ENCODE results near the gene PIGA.
"Not testable (repeated sequence)": the region's sequence is repeated elsewhere in the genome, so short reads cannot be mapped to it uniquely, and the experiment has no call there.

The PIGA gene

GRCh38 chrX:15320297-15320696 lies 15.0 kb downstream of the PIGA start:
- no peak for DNase-seq (ENCODE audit: low spot score)

DNA sequence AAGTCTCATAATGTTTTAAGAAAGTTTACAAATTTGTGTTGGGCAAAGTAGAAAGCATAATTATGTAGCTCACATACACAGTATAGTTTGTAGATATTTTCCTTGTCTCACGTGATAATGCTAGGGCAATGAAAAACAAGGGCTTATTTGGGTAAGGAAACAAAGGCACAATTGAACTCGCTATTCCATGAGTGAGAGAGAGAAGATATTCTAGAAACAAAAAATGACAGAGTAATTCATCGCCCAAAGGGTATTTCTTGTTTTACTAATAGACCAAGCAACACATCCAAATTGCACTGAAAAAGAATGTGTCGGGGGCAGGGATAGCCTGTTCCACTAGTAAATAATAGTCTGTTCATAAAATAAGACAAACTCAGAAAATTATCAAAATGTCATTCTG lies 16.2 kb downstream of the PIGA start:
- no peak for DNase-seq (ENCODE audit: low spot score)

GRCh38 chrX:15315509-15315908 lies 19.8 kb downstream of the PIGA start, which contains the start of gene ASB11:
ASB11 (minus strand) TSS chrX:15315640; CDS start chrX:15315605, 35 bp downstream.
- no peak for DNase-seq (ENCODE audit: low spot score)

- no peak for DNase-seq (ENCODE audit: low spot score)
These were observed 20.9 kb downstream of the PIGA start for GRCh38 chrX:15314472-15314871.

GRCh38 chrX:15311119-15311518 lies 24.2 kb downstream of the PIGA start:
- no peak for DNase-seq (ENCODE audit: low spot score)

DNA sequence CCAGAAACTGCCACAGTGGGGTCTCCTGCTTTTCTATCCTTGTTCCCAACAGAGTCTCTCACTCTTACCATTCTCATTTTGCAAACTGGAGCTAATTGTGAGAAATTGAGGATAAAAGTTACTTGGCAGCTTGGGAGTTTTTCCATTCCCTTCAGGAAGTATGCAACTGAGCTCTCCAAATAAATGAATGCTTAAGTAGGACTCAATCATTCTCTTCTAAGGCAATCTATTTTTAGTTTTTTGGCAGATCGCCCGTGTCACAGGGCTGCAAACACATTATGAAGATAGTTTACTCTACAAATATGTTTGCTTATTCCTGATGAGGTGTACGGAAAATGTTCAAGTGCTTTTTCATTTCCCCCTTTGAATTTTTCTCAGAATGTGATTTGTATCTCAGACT lies 25.2 kb downstream of the PIGA start:
- DNase-seq (ENCODE audit: low spot score), result peak; percentile 12

DNA sequence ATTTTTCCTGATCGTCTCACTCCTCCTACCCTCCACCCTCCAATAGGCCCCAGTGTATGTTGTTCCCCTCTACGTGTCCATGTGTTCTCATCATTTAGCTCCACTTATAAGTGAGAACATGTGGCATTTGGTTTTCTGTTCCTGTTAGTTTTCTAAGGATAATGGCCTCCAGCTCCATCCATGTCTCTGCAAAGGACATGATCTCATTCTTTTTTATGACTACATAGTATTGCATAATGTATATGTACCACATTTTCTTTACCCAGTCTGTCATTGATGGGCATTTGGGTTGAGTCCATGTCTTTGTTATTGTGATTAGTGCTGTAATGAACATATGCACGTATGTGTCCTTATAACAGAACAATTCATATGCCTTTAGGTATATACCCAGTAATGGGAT lies 29.4 kb downstream of the PIGA start:
- not testable (repeated sequence) for DNase-seq (ENCODE audit: low spot score)

GRCh38 chrX:15301924-15302323 lies 33.4 kb downstream of the PIGA start:
- DNase-seq (ENCODE audit: low spot score), result peak; percentile 23

DNA sequence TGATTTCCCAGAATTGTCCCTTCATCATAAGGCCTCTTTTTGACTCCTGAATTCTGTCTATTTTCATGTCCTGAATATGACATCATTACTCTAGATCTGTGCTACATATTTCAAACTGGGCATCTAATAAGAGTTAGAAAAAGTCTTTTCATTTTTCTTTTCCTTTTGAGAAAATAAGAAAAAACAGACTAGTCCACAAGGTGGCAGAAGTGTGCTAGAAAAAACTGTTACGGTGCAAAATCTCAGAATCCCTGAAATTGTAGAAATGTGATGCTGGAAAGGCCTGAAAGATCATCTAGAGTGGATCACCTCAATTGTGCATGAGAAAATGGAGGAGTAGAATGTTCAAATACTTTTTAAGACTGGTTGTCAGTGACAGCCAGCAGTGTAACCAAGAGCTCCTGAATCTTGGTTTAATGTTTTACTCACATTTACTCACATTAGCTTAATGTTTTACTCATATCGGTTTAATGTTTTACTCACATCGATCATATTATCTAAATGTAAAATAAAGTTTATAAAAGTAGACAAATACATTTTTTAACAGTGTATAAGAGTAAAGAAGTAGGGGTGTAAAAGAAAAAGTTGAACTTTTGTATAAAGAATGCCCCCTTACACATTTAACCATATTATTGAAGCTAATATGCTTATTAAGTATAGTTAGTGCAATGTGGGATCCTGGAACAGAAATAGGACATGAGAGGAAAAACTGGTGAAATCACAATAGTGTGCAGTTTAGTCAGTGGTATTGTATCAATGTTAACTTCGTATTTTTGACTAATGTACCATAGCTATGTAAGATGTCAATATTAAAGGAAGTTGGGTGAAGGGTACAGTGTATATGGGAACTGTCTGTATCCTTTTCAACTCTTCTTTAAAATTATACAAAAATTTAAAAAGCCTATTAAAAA lies 35.1 kb downstream of the PIGA start:
- DNase-seq (ENCODE audit: low spot score), result peak; percentile 25

GRCh38 chrX:15298780-15299179 lies 36.5 kb downstream of the PIGA start:
- DNase-seq (ENCODE audit: low spot score), result no peak

DNA sequence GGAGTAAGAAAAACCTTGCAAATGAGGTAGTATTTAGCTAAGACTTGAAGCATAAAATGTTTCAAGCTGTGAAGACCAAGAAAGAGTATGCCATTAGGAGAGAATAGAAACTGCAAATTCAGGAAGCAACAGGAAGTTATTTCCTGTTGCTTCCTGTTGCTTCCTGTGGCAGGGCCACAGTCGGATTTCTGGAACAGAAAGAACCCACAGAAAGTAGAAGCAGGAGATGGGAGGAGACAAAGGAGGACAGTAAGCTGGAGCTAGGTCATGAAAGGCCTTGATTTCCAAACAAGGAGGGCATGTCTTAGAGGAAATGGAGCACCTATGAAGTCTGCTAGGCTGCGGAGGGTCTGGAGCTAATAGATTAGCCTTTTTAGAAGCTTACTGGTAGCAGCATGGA lies 37.1 kb downstream of the PIGA start:
- no peak for DNase-seq (ENCODE audit: low spot score)

DNA sequence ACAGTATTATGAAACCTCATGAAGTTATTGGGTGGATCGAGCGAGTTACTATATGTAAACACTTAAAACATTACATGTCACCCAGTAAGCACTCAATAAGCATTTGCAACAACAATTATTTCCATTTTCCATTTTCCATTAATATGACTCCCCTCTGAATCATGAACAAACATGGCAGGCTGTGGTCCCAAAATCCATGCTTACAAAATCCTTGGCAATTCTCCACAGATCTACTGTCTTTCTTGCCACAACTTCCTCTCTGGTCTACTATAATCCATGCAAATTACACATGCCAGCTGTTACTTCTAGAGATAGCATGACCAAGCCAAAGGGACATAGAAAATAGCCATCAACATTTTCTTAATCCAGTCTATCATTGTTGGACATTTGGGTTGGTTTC lies 41.9 kb downstream of the PIGA start:
- no peak for DNase-seq (ENCODE audit: low spot score)

DNA sequence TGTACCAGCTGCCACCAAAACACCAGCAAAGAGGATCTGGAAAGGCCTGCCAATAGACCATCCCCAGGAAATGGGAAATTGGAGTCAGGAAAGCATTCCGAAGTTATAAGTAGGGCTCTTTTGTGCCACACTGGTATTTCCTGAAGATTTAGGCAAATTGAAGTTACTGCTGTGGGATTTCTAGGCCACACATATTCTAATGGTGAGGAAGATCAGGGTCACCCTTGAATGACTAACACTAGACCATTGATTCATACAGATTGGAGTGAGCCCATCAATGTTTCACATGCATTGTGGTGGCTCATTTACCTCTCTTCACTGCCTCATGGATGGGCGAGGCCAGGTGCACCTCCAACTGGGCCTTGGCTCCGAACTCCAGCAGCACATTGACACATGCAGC lies 42.5 kb downstream of the PIGA start:
- no peak for DNase-seq (ENCODE audit: low spot score)

DNA sequence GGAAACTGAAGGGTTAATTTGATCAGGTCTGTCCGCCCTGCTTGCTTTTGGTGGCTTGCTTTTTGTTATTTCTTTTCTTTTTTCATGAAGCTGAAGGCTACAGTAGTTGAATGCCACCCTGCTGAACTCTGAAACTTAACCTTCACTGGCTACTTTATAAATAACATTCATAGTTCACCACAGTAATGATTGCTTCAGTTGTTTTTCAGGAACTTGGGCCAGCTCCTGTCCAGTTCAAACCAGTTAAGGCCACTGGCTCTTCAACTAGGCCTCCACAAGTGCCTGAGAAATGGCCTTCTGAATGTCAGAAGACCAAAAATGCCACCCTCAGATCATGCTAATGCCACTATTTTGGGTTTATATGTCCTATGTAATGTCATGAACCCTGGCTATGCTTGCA lies 57.7 kb downstream of the PIGA start:
- no peak for DNase-seq (ENCODE audit: low spot score)

- DNase-seq (ENCODE audit: low spot score), result no peak
These were observed 60.4 kb downstream of the PIGA start for GRCh38 chrX:15274946-15275345.

- not testable (repeated sequence) for DNase-seq (ENCODE audit: low spot score)
These were observed 62.0 kb downstream of the PIGA start for GRCh38 chrX:15273275-15273674.

GRCh38 chrX:15271757-15272156 lies 63.6 kb downstream of the PIGA start:
- no peak for DNase-seq (ENCODE audit: low spot score)

DNA sequence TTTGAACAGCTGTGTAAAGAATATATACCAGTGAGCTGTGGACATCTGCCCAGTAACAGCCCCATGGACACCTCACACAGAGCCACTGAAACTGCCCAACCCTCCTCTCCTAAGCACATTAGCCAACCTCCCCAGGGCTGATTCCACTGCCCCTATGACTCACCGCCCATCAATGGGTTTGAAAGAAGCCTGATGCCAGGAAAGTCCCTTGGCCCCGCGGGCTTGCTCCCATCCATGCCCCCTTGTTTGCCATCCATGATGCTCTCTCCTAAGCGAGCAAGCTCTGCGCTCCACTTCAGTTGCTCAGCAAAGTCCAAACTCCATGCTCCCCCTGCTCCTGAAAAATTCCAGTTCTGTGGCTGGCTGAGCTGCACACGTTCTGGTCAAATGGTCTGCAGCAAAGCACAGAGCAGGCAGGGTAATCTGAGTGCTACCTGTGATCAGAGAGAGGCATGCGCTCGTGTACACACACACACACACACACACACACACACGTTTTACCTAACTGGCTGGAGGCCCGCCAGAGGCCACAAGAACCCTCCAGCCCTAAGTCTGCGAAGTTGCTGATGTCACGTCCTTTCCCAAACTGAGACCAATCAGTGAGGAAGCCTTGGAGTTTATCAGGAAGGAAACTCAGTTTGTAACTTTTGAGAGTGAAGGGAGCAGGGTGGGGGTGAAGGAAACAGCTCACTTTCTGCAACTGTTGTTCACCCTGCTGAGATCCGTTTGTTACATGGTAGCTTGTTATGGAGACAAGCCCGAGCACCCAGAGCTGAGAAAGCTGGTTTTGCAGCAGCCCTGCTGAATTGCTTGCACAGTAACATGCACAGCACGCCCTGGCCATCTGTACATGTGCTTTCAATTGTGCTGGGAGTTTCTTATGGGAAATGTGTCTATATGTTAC lies 65.5 kb downstream of the PIGA start, which contains the start of gene ASB9:
TSS of gene ASB9 (minus strand) at position 466 of the 904 bp plus-strand sequence. CDS start at position 257, 209 bp downstream.
- DNase-seq (ENCODE audit: low spot score), result peak; percentile 39
